Activated CD8-positive, alpha-beta T cell treated with anti-CD3 and anti-CD28 coated beads for 36 hours (primary cell): ENCODE results near the gene HOXA10. TPM values are rescaled to one million over a fixed set of nuclear protein-coding genes. Genes with fewer than 3 reads are reported as not detected.

ENCODE experiments used
- ATAC-seq: fragments of 200-7000 bp; cut with Tn5 transposase; one replicate; pipeline ENCODE4 v1.10.0; 2021; ENCODE audit warnings: mild to moderate bottlenecking, moderate library complexity
- CTCF ChIA-PET: fragments of 350-600 bp; sonication (Branson Sonifier 250); formaldehyde crosslinking; loops from one replicate; lab custom pipeline; 2021; ENCODE audit warnings: antibody characterized with exemption; lab: Charles Lee
- POLR2A ChIA-PET: fragments of 350-600 bp; sonication (Branson Sonifier 250); formaldehyde crosslinking; loops from one replicate; lab custom pipeline; 2021; ENCODE audit warnings: antibody characterized with exemption; lab: Charles Lee
- DNase-seq: peaks from one replicate; pipeline ENCODE4 v3.0.0-alpha.2; 2020
- H3K27ac Mint-ChIP-seq: one replicate; pipeline ENCODE4 v1.8.0; 2021; ENCODE audit warnings: mild to moderate bottlenecking, mixed read lengths
- H3K27me3 Mint-ChIP-seq: one replicate; pipeline ENCODE4 v1.8.0; 2021; ENCODE audit warnings: mixed read lengths
- H3K36me3 Mint-ChIP-seq: one replicate; pipeline ENCODE4 v1.8.0; 2021; ENCODE audit warnings: low read depth, mixed read lengths
- H3K4me1 Mint-ChIP-seq: one replicate; pipeline ENCODE4 v1.8.0; 2021; ENCODE audit warnings: low read depth, mixed read lengths
- H3K4me3 Mint-ChIP-seq: one replicate; pipeline ENCODE4 v1.8.0; 2021; ENCODE audit warnings: mild to moderate bottlenecking, moderate library complexity, mixed read lengths
- H3K9me3 Mint-ChIP-seq: one replicate; pipeline ENCODE4 v1.8.0; 2021; ENCODE audit warnings: mixed read lengths
- CTCF ChIP-seq: fragments of 200-600 bp; IDR thresholded peaks from one replicate; pipeline ENCODE4 v1.8.0; 2022; ENCODE audit warnings: antibody characterized with exemption, mild to moderate bottlenecking
- intact Hi-C: fragments of 100-400 bp; cut with micrococcal nuclease; formaldehyde crosslinking; loops from one replicate; pipeline ENCODE4 v1.10.0; 2022
- total RNA-seq, 2 experiments: library from RNA; stranded (reverse); gene quantifications; one replicate each; pipeline ENCODE4 v1.2.3, GENCODE V29; 2021

HOXA10 gene
- total RNA-seq, 2 experiments from 2014 or later = not detected

GRCh38 chr7:27212497-27213432 lies 38.6 kb upstream of the HOXA10 start:
- Mint-ChIP-seq H3K27me3 (peaks cover 77% of the 10 kb centered on the region), H3K27ac (no peak overlapping the region), H3K4me1 (peaks cover 8% of the 10 kb centered on the region), H3K4me3 (no peak overlapping the region), H3K9me3 (no peaks in the 10 kb centered on the region), H3K36me3 (no peaks in the 10 kb centered on the region)
- DNase-seq (no peak), ATAC-seq (peak; percentile 37)
- ChIA-PET CTCF (no interaction called here), POLR2A (no interaction called here)
- TF ChIP-seq CTCF = no peak
- intact Hi-C loops = no loop called here

- intact Hi-C loops = no loop called here
- ChIA-PET CTCF (interaction anchor here (1.0 to 3.3 kb wide), 9 partner anchors 10 to 563 kb away, joined by 3 to 25 read pairs (median 5); no protein-coding TSS in a partner anchor), POLR2A (interaction anchor here (0.6 kb wide), 1 partner anchor 224 kb away, joined by 3 read pairs; no protein-coding TSS in a partner anchor)
- H3K27me3 Mint-ChIP-seq = peaks cover 86% of the 10 kb centered on the region
- ATAC-seq (no peak), DNase-seq (no peak)
- H3K9me3 Mint-ChIP-seq = no peaks in the 10 kb centered on the region
- H3K27ac Mint-ChIP-seq = no peak overlapping the region
- H3K4me3 Mint-ChIP-seq = no peak overlapping the region
- H3K4me1 Mint-ChIP-seq = peaks cover 8% of the 10 kb centered on the region
- no peaks in the 10 kb centered on the region for H3K36me3 Mint-ChIP-seq
- no peak for TF ChIP-seq CTCF
Observed at GRCh38 chr7:27211764-27212204, 37.7 kb upstream of the HOXA10 start.

DNA sequence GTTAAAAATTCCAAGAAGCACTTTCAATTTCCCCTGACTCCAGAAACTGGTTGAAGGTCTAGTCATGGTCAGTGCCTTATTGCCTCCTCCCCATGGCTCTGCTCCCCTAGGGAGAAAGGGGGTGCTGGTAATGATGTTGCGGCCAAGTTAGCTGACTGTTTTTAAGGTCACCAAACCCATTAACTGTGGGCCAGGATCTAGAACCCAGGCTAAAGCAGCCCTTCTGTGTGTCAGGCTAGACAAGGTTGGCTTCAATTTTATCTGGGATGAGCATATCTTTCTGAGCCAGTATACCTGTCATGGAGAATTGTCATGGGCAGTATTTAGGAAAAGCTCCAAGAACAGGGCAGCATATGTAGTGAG lies 36.9 kb upstream of the HOXA10 start:
- Mint-ChIP-seq H3K9me3 (no peaks in the 10 kb centered on the region), H3K4me1 (peaks cover 8% of the 10 kb centered on the region), H3K27ac (no peak overlapping the region), H3K27me3 (peaks cover 89% of the 10 kb centered on the region), H3K4me3 (no peak overlapping the region), H3K36me3 (no peaks in the 10 kb centered on the region)
- intact Hi-C loops = no loop called here
- no peak for TF ChIP-seq CTCF
- CTCF ChIA-PET = interaction anchor here (0.6 to 3.3 kb wide), 16 partner anchors 9 to 809 kb away, joined by 3 to 25 read pairs (median 5); partner anchors contain the start of genes EVX1 and HOXA11
- ATAC-seq (no peak), DNase-seq (no peak)
- POLR2A ChIA-PET = interaction anchor here (0.6 kb wide), 1 partner anchor 25 kb away, joined by 4 read pairs; no protein-coding TSS in a partner anchor

DNA sequence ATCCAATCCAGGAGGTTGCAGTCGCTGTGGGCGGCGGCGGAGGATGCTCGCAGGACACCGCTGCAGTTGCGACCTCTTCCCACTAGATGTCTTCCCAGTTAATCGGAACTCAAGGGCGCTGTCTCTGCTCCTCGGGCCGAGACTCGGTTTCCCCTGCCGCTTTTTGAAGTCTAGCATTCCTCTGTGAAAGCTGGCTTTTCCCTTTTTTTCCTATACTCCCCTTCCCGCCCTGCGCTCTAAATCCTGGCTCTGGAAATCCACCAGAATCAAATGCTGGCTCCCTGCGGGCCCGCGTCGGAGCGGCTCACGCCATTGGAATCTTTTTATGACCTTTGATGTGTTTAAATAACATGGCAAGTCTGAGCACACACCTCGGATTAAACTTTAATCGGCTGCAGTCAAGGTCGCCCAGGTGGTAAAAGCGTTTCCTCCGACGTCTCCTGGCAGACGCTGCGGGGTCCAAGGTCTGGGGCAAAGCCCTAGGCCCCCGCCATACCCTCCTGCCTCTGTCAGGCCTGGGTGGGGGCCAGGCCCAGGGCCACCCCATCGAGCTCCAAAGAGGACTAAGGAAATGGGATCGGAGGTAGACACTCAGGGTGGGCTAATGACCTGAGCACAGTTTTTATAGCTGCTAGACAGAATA lies 36.4 kb upstream of the HOXA10 start:
- CTCF ChIA-PET = interaction anchor here (0.6 to 3.3 kb wide), 20 partner anchors 9 to 810 kb away, joined by 3 to 25 read pairs (median 5); partner anchors contain the start of genes EVX1, HOXA11 and HOXA13
- H3K36me3 Mint-ChIP-seq = no peaks in the 10 kb centered on the region
- peak overlapping the region; percentile 30 for H3K4me3 Mint-ChIP-seq
- POLR2A ChIA-PET = interaction anchor here (0.6 kb wide), 1 partner anchor 25 kb away, joined by 4 read pairs; no protein-coding TSS in a partner anchor
- peak; percentile 80 for ATAC-seq
- no peak overlapping the region for H3K27ac Mint-ChIP-seq
- intact Hi-C loops = no loop called here
- peak; percentile 85 for TF ChIP-seq CTCF
- peaks cover 90% of the 10 kb centered on the region for H3K27me3 Mint-ChIP-seq
- H3K9me3 Mint-ChIP-seq = no peaks in the 10 kb centered on the region
- peaks cover 12% of the 10 kb centered on the region for H3K4me1 Mint-ChIP-seq
- DNase-seq = peak; percentile 72
